ENCODE results near the gene CAMTA1.
A peak's percentile ranks its signal among the peaks of the same experiment; 100 is the strongest.

Gene CAMTA1

DNA sequence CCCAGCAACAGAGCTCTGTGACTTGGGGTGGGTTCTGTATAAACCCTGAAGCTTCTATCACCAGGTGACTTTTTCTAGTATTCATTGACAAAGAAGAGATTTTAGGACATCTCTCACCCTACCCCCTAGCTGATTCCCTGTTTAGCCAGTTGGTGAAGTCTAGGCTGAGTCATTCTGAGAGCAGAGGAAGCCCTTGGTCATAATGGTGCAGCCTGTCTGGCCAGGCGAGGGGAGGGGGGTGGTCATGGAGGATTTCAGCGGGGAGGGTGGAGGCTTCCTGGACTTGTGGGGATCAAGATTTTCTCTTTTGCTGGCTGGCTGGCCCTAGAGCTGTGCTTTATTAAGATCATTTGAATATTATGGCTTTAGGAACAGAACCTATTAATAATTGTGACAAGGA lies 262.6 kb downstream of the CAMTA1 start:
- no peak for DNase-seq

DNA sequence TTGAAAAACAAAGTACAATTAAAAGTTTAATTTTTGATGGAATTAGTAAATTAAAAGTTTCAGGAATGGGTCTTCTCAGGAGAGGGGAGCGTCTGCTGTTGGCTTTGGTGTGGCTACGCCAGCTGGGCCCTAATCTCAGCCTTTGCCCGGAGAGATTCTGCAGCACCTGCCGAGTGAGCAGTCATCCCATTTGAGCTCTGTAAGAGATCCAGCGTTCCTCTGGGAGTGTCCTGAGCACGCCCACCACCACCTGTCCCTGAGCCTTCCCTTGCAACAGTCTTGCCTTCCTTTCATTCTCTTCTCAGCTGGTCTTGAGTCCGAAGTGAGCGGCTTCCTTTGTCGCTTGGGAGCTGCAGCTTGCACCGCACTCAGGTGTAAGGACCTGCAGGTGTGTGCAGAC lies 263.1 kb downstream of the CAMTA1 start:
- no peak for DNase-seq

DNA sequence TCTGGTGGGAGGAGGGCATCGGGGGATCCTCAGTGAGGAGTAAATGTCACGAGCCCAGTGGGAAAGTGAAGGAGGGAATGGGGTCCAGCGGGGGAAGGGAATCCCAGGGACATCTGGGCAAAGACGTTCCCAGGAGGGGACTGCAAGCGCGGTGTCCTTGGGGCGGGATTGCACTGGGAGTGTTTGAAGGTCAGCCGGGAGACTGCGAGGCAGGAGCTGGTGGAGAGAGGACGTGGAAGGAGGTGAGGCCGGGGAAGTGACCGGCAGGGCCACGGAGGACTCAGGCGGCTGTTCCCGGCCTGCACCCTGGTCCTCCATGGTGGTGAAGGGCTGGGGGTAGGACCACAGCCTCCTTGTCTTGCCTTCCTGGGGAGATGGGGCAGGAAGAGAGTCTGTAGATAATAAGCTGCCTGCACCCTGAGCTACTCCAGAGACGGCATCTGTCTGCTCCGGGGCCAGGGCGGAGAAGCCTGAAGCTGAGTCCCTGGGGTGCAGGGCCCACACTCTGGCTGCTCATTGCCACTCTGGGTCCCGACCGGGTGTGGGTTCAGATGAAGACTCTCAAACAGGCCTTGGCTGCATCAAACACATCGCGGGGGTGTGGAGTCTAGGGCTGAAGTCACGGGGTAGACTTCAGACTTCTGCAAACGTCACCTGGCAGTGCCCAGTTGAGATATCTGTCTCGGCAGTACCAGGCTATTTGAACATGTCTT lies 264.8 kb downstream of the CAMTA1 start:
- no peak for DNase-seq

DNA sequence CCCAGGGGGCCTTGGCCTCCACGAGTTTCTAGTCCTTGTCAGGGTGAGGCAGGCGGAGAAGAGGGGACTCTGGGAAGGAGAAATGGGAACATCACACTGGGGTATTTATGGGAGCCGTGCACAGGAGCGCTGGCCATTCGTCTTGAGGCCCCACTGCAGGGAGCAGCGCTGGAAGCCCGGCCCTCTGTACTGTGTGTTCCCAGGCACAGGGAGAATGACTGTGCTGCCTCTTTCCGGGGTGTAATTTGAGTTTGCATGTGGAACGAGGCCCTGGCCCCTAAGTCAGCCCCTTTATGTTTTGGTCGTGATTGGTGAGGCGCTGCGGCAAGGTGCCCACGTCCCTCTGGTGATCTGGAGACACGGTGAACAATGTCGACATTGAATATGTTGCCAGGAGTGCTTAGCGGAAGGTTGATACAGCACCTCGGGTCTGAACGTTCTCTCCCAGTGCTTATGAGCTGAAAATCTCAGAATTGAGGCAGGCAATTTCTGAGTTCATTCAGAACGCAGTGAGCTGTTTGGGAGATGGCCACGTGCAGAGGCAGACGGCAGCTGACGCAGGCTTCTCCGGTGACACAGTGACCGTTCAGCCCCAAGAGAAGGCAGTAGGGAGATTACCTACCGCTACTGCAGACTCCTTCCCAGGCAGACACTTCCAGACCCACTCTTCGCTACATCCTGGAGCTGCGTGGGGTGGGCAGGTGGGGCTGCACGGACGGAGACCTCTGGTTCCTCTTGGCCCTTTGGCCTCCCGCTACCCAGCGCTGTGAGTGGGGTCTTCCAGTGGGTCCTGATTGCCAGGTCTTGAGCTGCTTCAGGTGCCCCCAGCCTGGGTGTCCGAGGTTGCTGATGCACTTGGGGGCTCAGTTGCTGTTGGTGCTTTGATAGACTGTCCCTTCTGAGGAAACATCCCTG lies 265.8 kb downstream of the CAMTA1 start:
- DNase-seq: no peak

DNA sequence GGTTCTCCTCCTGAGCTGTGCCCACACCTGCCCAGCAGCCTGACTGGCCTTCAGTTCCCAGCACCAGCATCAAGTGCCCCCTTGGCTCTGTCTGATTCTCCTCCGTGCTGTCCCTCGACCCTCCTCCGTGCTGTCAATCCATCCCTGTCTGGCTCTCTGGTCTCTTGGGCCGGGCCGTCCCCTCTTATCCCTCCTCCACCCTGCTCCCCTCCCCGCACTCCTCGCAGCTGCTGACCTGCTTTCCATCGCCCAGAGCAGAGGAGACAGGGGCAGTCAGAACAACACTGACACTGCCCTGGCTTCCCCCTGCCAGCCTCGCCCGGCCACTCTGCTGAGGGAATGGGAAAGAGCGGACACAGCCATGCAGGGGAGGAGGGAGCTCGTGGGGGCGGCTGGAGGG lies 267.4 kb downstream of the CAMTA1 start:
- no peak for DNase-seq

DNA sequence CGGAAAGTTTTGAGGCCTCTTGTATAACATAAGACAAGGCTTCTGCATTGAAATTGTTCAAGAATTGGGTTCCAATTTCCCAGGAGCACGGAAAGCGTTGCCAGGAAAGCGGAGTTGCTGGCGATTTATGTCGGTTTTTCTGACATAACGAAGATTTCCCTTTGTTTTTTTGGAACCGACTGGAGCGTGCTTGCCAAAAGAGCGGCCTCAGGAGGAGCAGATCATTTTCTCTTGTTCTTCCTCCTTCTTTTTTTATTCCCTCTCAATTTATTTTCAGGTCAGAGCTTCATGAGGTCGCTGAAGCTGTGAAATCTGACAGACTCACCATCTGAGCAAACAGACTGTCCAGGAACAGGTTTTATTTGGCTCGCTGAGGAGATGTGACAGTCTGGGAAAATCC lies 275.5 kb downstream of the CAMTA1 start:
- no peak for DNase-seq

DNA sequence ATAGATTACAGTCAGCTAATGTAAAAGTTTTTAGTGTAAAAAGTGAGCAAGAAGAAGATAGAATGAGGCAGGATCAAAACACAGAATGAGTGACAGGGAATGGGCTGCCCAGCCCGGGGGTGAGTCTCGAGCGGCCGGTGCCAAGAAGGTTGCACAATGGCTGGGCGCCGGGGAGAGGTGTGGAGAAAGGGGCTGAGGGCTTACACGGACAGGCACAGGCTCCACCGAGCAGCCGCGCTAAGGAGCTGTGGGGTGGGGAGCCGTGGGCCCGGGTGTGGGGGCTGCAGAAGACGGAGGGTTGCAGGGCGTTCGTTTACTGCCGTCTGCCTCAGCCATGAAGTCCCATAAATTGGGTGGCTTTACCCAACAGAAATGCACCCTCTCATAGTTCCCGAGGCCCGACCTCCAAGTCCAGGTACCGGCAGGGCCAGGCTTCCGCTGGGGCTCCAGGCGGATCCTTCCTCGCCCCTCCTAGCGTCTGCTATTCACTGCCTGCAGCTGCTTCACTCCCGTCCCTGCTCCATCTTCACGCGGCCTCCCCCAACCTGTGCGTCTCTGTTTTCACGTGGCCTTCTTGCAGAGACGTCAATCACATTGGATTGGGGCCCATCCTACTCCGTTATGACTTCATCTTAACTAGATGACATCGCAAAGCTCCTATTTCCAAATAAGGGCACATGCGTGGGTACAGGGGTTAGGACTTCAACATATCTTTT lies 277.2 kb downstream of the CAMTA1 start:
- no peak for DNase-seq

DNA sequence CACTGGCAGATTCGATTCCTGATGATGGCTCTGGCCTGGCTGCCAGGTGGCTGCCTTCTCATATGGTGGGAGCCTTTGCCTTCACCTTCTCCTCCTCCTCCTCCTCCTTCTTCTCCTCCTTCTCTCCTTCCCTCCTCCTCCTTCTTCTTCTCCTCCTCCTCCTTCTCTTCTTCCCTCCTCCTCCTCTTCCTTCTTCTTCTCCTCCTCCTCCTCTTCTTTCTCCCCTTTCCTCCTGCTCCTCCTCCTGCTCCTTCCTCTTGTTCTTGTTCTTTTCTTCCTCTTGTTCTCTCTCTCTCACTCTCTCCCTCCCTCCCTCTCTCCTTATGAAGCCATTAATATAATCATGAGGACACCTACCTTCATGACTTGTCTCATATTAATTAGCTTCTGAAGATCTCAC lies 278.7 kb downstream of the CAMTA1 start:
- no peak for DNase-seq

DNA sequence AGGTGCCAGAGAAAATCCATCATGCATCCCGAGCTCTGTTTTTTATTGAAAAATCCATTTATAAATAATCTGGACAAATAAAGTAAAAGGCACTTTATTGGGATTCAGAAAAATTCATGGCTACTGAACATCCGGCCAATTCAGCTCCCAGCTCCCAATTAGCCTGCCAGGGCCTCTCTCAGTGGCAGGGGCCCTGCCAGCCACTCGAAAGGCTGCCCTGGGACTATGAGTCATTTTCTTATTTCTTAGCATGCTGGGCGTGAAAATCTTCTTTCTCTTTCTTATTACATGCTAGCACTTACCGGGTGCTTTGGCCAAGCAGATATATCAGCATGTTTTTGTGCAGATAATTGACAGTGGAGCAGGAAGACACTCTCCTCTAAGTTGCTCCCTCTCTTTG lies 283.3 kb downstream of the CAMTA1 start:
- DNase-seq: no peak

DNA sequence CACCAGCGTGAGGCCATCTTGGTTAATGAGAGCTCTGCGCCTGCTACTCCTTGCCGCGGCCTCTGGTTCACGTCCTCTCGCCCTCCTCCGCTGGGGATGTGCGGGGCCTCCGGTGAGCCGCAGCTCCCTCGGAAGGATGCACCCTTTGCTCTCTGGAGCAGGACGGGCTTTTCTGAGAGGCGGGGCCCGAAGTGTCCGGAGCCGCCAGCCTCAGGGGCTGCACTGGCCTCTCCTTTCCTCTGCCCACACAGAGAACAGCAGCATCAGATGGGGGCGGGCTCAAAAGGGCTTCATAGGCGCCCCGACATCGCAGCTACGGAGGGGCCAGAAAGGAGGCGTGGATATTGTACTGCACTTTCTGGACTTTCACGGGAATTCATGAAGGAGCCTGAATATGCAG lies 284.7 kb downstream of the CAMTA1 start:
- DNase-seq: no peak

DNA sequence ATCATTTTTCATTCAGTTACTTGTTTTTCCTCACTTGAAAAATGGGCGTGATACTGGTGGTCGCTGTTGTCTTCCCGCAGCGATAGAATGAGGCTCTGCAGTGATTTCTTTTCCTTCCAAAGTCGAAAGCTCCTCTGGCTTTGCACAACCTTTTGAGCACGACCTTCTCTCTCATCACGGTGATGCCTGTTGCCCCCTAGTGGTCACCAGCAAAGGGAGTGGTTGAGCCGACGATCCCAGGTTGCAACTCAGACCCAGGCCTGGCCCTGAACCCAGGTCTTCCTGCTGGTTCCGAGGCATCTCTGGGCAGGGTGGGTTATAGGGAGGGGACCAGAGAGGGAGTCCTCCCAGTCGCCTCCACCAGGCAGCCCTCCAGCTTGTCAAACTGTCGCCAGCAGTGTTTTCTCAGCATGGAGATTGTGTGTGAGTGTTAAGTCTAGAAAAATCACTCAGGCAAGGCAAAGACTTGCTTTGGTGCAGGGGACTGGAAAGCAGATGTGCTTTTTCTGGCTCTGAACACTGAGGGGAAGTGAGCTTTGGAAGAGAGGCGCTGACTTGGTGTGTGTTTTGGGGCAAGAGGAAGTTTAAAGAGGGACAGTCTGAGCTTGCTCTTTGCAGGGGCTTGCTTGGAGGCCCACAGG lies 285.3 kb downstream of the CAMTA1 start:
- peak; percentile 47 for DNase-seq

DNA sequence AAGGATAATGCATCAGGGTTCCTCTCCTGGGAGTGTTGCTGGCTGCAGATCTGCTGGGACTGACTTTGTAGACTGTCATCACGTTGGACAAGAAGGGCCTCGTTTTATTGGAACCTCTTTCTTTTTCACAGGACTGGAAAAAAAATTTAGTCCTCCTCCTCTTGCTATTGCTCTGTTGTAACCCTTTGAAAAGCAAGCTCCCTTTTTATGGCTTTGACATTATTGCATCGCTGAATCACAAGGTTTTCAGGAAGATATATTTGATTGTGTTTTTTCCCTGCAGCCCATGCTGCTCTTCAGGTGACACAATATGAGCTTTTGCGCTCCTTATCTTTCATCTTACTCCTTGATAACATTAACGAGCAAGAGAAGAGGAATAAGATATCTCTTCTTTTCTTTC lies 290.9 kb downstream of the CAMTA1 start:
- no peak for DNase-seq

DNA sequence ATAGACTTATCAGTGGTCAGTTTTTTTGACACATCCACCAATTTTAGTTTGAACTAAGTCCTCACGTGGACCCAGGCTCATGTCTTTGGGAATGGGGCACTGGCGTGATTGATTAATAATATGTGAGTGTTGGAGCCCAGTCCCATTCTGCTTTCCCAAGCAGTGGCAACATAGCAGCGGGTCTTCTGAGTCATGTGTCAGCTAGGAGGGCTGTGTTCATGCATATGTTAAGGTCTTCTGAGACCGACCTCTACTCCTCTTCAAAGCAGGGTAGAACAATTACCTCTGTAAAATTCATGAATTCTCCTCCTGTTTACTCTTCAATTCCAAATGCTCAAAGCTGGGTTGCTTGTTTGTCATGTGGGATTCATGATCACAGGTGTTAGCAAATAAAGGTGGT lies 291.3 kb downstream of the CAMTA1 start:
- no peak for DNase-seq

DNA sequence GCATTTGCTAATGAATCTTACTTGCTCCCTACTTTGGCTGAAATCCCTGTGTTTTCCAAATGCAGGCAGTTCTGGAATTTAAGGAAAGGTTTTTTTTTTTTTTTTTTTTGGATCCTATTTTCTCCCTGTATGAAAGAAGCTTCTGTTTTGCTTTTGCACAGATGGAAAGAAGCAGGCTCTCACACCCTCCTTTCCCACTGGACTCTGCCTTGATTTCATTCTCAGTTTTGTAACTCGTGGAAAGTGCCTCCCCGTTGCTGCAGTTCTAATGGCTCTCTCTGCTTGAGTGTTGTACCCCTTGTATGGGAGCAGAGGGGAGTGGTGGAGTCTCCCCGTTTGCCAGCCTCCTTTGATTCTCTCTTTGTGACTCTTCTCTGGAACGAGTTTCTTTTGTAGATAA lies 291.9 kb downstream of the CAMTA1 start:
- DNase-seq: no peak

DNA sequence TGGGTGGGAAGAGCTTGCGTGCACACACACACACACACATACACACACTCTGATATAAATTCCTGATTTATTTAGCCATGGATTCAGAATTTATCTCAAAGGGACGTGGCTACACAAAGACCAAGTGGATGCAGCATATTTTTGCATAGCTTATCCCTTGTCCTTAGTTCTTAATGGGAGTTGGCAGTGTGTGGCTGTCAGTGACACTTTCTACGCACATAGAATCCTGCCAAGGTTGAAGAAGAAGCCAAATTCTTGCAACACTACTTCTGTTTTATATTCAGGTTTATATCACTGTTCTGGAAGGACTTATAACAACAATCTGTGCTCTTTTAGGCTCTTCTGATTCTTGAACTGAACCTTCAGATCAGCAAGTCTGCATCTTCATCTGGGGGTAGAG lies 292.7 kb downstream of the CAMTA1 start:
- no peak for DNase-seq

DNA sequence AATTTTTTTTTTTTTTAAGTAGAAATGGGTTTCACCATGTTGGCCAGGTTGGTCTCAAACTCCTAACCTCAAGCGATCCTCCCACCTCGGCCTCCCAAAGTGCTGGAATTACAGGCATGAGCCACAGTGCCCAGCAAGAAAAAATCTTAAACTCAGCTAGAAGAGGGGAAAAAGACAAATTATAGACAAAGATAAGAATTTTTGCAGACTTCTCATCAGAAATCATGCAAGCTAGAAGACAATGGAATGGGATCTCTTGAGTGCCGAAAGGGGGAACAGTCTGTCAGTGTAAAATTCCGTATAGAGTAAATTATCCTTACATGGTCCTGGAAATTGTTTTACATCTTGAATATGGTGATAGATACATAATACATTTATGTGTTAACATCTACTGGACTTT lies 294.4 kb downstream of the CAMTA1 start:
- DNase-seq: no peak

DNA sequence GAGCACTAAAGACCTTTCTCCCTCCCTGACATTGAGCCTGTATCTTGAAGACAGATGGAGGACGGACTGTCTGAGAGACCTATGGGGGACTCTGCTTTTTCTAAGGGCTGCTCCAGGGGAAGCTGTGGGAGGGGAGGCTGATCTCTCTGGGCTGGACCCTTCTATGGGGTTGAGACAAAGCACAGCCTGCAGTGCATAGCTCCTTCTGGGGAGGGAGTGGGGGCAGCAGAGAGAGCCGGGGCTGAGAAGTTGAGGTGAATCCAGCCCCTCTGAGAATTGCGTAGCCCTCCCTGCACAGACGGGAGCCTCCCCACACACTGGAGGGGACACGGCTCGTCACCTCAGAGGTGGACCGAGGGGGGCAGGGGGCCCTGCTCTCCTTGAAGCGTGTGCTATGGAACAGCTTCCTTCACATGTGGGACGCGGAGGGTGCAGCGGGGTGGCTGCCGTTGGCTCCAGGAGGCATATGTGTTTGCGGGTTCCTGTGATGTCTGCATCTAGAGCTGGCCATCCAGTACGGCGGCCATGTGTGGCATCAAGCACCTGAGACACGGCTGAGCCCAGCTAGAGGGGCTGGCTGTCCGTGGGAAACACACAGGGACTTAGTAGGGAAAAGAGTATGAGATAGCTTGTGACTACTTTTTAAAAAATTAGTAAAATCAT lies 299.1 kb downstream of the CAMTA1 start:
- no peak for DNase-seq

DNA sequence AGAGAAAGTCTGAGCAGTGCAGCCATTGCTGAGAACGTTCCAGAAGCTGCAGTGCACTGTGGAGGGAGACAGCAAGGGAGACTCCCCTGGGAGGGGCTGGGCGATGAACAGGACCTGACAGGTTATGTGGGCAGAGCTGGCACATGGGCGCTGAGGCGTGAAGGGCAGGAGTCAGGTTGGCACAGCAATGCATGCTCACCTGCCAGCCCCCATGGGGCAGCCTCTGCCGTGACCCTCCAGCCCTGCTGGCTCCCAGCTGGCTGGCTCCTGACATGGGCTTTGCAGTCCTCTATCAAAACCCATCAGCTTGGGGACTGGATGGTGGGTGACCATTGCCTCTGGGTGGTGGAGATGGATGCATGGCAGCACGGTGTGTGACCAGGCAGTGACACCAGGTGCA lies 300.3 kb downstream of the CAMTA1 start:
- DNase-seq: no peak

DNA sequence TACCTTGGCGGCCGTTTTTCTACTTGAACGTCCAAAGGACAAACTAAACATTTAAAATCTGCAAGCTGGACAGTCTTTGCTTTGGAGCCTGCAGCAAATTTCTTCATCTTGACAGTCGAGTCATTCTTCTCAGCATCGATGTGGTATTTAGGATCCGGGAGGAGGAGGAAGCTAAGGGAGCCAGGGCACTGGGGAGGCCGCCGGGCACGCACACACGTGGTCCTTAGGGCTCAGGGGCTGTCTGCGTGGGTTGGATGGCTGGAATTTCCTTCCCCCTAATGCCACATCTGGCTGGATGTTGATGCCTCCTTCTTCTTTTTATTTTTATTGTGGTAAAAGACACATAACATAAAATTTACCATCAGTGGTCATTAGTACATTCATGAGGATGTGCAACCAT lies 300.9 kb downstream of the CAMTA1 start:
- DNase-seq: no peak

DNA sequence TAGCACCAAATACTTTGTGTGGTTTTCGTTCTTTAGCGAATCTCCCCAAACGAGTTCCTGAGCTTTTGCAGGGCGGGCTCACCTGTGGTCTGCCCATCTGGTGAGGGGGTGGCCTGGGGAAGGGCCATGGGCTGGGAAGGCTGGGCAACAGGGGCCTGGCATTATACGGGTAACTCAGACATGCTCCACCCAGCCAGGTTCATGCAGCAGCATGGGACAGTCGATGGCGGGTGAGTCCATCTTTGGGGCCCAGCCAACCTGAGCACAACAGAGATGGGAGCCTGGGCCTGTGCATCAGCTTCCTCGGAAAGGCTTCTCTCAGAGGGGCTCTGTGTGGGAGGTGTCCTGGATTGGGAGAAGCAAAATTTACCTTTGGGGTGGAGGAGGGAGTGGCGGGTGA lies 302.6 kb downstream of the CAMTA1 start:
- no peak for DNase-seq

DNA sequence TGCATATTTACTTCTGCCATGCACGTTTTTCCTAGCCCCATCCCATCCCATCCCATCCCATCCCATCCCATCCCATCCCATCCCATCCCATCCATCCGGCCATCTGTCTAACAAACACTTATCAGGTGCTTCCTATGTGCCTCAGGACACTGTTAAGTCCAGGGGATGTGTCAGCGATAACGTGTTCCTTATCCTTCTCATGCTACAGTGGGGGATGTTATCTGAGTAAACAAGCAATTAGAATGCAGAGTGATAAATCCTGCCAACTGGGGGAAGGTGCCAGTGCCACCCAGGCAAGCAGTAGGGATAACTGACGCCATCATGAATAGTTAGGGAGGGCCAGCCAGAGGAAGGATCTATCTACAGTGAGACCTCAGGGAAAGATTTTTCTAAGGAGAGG lies 304.2 kb downstream of the CAMTA1 start:
- DNase-seq: no peak

DNA sequence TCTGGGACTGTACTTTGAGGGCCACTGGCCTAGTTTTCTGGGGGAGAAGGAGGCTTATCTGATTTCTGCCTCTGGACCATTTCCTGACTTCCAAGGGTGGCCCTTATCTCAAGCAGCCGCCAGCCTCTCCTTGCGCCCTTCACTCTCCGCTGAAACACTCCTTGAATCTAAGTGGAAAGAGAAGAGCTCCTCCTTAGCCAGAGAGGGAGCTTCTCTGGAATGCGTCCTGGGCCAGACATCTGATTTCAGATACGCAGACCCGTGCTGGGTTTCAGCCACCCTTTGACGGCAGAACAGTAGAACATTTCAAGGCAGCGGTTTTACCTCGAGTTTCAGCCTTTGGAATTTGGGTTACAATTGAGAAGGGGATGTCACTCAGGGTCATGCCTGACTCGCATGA lies 308.0 kb downstream of the CAMTA1 start:
- DNase-seq: no peak

DNA sequence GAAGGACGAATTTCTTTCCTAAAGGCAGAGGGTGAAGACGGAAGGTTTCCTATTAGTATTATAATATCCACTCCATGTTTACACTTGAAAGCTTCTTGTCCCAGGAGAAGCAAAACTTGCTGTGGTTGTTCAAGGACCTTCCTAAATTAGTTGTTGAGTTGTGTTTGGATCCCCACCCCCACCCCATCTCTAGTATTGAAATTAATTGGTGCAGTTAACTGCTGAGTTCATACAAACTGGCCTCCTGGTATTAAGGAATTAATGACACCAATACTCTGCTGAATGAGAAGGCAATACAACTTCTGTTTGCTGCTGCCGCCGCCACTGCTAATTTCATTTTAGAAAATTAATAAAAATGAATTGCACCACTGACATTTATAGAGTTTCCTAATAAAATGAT lies 308.8 kb downstream of the CAMTA1 start:
- no peak for DNase-seq
